Measurements from ENCODE around the gene B4GALT6. TPM values are rescaled to one million over a fixed set of nuclear protein-coding genes. Genes with fewer than 3 reads are reported as not detected.
A peak's percentile ranks its signal among the peaks of the same experiment; 100 is the strongest.

The B4GALT6 gene
- total RNA-seq, 1 donor = 2.2 TPM

GRCh38 chr18:31614044-31614443 lies 70.3 kb downstream of the B4GALT6 start:
- TF ChIP-seq CTCF (IDR thresholded peaks at IDR 0.05; ENCODE audit: extremely low read depth, low read depth, low read length) = no peak
- H3K9me3 ChIP-seq (ENCODE audit: low read depth, low read length) = no peaks in the 10 kb centered on the region
- no peak overlapping the region for H3K4me2 ChIP-seq (ENCODE audit: insufficient read depth, low read length)
- no peaks in the 10 kb centered on the region for H4K20me1 ChIP-seq (ENCODE audit: insufficient read depth, low read length)
- no peaks in the 10 kb centered on the region for H3K79me2 ChIP-seq (ENCODE audit: insufficient read depth, low read length)
- no peaks in the 10 kb centered on the region for H3K4me1 ChIP-seq (ENCODE audit: insufficient read depth, low read length)
- H2AFZ ChIP-seq (ENCODE audit: low read length) = no peak overlapping the region
- DNase-seq (ENCODE audit: insufficient read length, low spot score, missing footprints) = no peak
- no peaks in the 10 kb centered on the region for H3K36me3 ChIP-seq (ENCODE audit: insufficient read depth, low read length)
- H3K27ac ChIP-seq (ENCODE audit: low read depth, low read length) = no peak overlapping the region
- no peaks in the 10 kb centered on the region for H3K27me3 ChIP-seq (ENCODE audit: insufficient read depth, low read length)
- H3K4me3 ChIP-seq (ENCODE audit: insufficient read depth, low read length) = no peak overlapping the region

- no peak for TF ChIP-seq CTCF (IDR thresholded peaks at IDR 0.05; ENCODE audit: extremely low read depth, low read depth, low read length)
- H3K79me2 ChIP-seq (ENCODE audit: insufficient read depth, low read length) = no peaks in the 10 kb centered on the region
- H3K27ac ChIP-seq (ENCODE audit: low read depth, low read length) = no peak overlapping the region
- no peaks in the 10 kb centered on the region for H3K36me3 ChIP-seq (ENCODE audit: insufficient read depth, low read length)
- H3K4me2 ChIP-seq (ENCODE audit: insufficient read depth, low read length) = no peak overlapping the region
- no peaks in the 10 kb centered on the region for H3K27me3 ChIP-seq (ENCODE audit: insufficient read depth, low read length)
- H3K4me1 ChIP-seq (ENCODE audit: insufficient read depth, low read length) = no peaks in the 10 kb centered on the region
- peak overlapping the region; percentile 35 for H2AFZ ChIP-seq (ENCODE audit: low read length)
- DNase-seq (ENCODE audit: insufficient read length, low spot score, missing footprints) = no peak
- H4K20me1 ChIP-seq (ENCODE audit: insufficient read depth, low read length) = no peaks in the 10 kb centered on the region
- no peaks in the 10 kb centered on the region for H3K9me3 ChIP-seq (ENCODE audit: low read depth, low read length)
- H3K4me3 ChIP-seq (ENCODE audit: insufficient read depth, low read length) = no peak overlapping the region
These were observed 72.3 kb downstream of the B4GALT6 start for GRCh38 chr18:31612124-31612523.

- H3K27me3 ChIP-seq (ENCODE audit: insufficient read depth, low read length) = no peaks in the 10 kb centered on the region
- H3K27ac ChIP-seq (ENCODE audit: low read depth, low read length) = no peak overlapping the region
- no peak overlapping the region for H2AFZ ChIP-seq (ENCODE audit: low read length)
- no peak for DNase-seq (ENCODE audit: insufficient read length, low spot score, missing footprints)
- no peaks in the 10 kb centered on the region for H4K20me1 ChIP-seq (ENCODE audit: insufficient read depth, low read length)
- H3K4me2 ChIP-seq (ENCODE audit: insufficient read depth, low read length) = no peak overlapping the region
- no peaks in the 10 kb centered on the region for H3K79me2 ChIP-seq (ENCODE audit: insufficient read depth, low read length)
- no peak overlapping the region for H3K4me3 ChIP-seq (ENCODE audit: insufficient read depth, low read length)
- no peaks in the 10 kb centered on the region for H3K4me1 ChIP-seq (ENCODE audit: insufficient read depth, low read length)
- no peak for TF ChIP-seq CTCF (IDR thresholded peaks at IDR 0.05; ENCODE audit: extremely low read depth, low read depth, low read length)
- H3K36me3 ChIP-seq (ENCODE audit: insufficient read depth, low read length) = no peaks in the 10 kb centered on the region
- no peaks in the 10 kb centered on the region for H3K9me3 ChIP-seq (ENCODE audit: low read depth, low read length)
These were observed 72.9 kb downstream of the B4GALT6 start for GRCh38 chr18:31611511-31611910.

GRCh38 chr18:31610286-31611205 lies 73.8 kb downstream of the B4GALT6 start:
- Histone ChIP-seq H3K27me3 (ENCODE audit: insufficient read depth, low read length) (no peaks in the 10 kb centered on the region), H3K9me3 (ENCODE audit: low read depth, low read length) (no peaks in the 10 kb centered on the region), H2AFZ (ENCODE audit: low read length) (no peak overlapping the region), H3K4me2 (ENCODE audit: insufficient read depth, low read length) (no peak overlapping the region), H3K27ac (ENCODE audit: low read depth, low read length) (no peak overlapping the region), H3K36me3 (ENCODE audit: insufficient read depth, low read length) (no peaks in the 10 kb centered on the region), H3K79me2 (ENCODE audit: insufficient read depth, low read length) (no peaks in the 10 kb centered on the region), H3K4me1 (ENCODE audit: insufficient read depth, low read length) (no peaks in the 10 kb centered on the region), H3K4me3 (ENCODE audit: insufficient read depth, low read length) (no peak overlapping the region), H4K20me1 (ENCODE audit: insufficient read depth, low read length) (no peaks in the 10 kb centered on the region)
- no peak for DNase-seq (ENCODE audit: insufficient read length, low spot score, missing footprints)
- TF ChIP-seq CTCF (IDR thresholded peaks at IDR 0.05; ENCODE audit: extremely low read depth, low read depth, low read length) = peak; percentile 16

Data from osteoblast (primary cell).